Measurements from ENCODE around the gene NRP2.

DNA sequence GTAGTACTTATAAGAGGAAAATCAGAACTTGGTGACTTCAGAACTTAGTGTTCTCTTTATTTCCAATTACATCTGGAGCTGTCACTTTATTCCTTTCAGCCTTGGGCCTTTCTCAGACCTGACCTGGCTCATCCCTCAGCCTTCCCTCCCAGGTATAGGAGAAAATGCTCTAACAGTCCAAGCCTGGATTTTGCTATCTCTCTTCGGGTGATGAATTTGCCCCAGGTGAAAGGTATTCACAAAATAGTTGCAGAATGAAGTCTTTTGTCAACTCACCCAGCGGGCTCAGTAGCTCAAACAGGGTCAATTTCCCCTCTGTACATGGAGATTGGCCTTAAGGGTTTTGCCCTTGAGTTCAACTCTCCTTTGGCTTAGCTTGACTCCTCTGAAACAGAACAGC is 12.0 kb downstream of the NRP2 start:
- no peak for TF ChIP-seq CTCF (conservative IDR thresholded peaks at IDR 0.05 in 1 of 2, IDR thresholded peaks at IDR 0.05 in 1 of 2; ENCODE audit: low read depth in 1 of 2, low read length in 2 of 2)
- TF ChIP-seq EZH2 (IDR thresholded peaks at IDR 0.05; ENCODE audit: low read length, missing control alignments): no peak

Measured in fibroblast of lung (primary cell).